Heart left ventricle (tissue), 16 donors: ENCODE data around the gene ORC6. TPM values are rescaled to one million over a fixed set of nuclear protein-coding genes. Genes with fewer than 3 reads are reported as not detected.

Experiments used
- ATAC-seq, 4 donors: fragments of 200-7000 bp; cut with Tn5 transposase; one replicate each; pipeline ENCODE4 v1.9.1; 2020 to 2022; ENCODE audit warnings: moderate library complexity in 4 of 4, mild to moderate bottlenecking in 3 of 4, moderate number of reproducible peaks in 1 of 4
- DNase-seq, 5 donors: peaks; one replicate each; pipeline ENCODE4 v3.0.0-alpha.2; 2020
- H3K27ac ChIP-seq, 12 donors: fragments of 200-600 bp; sonication (generic) in 4 of 12; one replicate each; pipeline versions ENCODE4 v1.5.0 to v1.8.0; 2016 to 2022; ENCODE audit warnings: mild to moderate bottlenecking in 2 of 12
- H3K27me3 ChIP-seq, 9 donors: fragments of 200-600 bp; sonication (generic) in 2 of 9; one replicate each; pipeline versions ENCODE4 v1.5.1 to v1.8.0; 2016 to 2022; ENCODE audit warnings: mild to moderate bottlenecking in 3 of 9
- H3K36me3 ChIP-seq, 9 donors: fragments of 200-600 bp; sonication (generic) in 2 of 9; one replicate each; pipeline versions ENCODE4 v1.5.0 to v1.8.0; 2018 to 2022; ENCODE audit warnings: mild to moderate bottlenecking in 2 of 9
- H3K4me1 ChIP-seq, 12 donors: fragments of 200-600 bp; sonication (generic) in 4 of 12; one replicate each; pipeline versions ENCODE4 v1.5.0 to v1.8.0; 2016 to 2022; ENCODE audit warnings: mild to moderate bottlenecking in 3 of 12
- H3K4me3 ChIP-seq, 12 donors: fragments of 200-600 bp; sonication (generic) in 4 of 12; one replicate each; pipeline versions ENCODE4 v1.5.0 to v1.8.0; 2017 to 2022; ENCODE audit warnings: mild to moderate bottlenecking in 9 of 12, moderate library complexity in 4 of 12
- H3K9me3 ChIP-seq, 12 donors: fragments of 200-600 bp; sonication (generic) in 4 of 12; one replicate each; pipeline versions ENCODE4 v1.5.0 to v1.8.0; 2016 to 2022; ENCODE audit warnings: mild to moderate bottlenecking in 1 of 12
- CTCF ChIP-seq, 12 donors: fragments of 200-600 bp; sonication (generic) in 4 of 12; IDR thresholded peaks; one replicate each; pipeline versions ENCODE4 v1.5.0 to v1.8.0; 2018 to 2022; ENCODE audit warnings: antibody characterized with exemption in 12 of 12, mild to moderate bottlenecking in 5 of 12
- POLR2A ChIP-seq, 2 donors: fragments of 450-650 bp; IDR thresholded peaks; one replicate each; pipeline ENCODE4 v1.6.1; 2017; ENCODE audit warnings: antibody characterized with exemption in 2 of 2, mild to moderate bottlenecking in 2 of 2, moderate library complexity in 2 of 2
- WGBS, 4 donors: extraction: QIAGEN DNeasy Blood & Tissue Kit in 2 of 4; methylation state at CpG; one replicate each; pipeline versions ENCODE4 v1.1.5 to v1.1.7; 2013 to 2018; 5-methylcytosine and 5-hydroxymethylcytosine counted together
- intact Hi-C, 10 donors: fragments of 100-400 bp; cut with DNase I; formaldehyde crosslinking; loops; one replicate each; pipeline versions ENCODE4 v1.11.1 to v1.14.2; 2022
- polyA plus RNA-seq, 2 donors: library from polyadenylated mRNA; stranded (reverse); fragments of 200-250 nt; gene quantifications; one replicate each; pipeline ENCODE4 v1.2.3, GENCODE V29; 2013
- total RNA-seq, 9 donors: library from RNA; depleted of rRNA in 2 of 9; stranded (reverse); fragments of >200 nt in 2 of 9; fragmentation: NEBNext Ultra II Directional in 3 of 9; extraction: Animal tissue kit (Norgen Biotek cat#: 25700) in 3 of 9; gene quantifications; one replicate each; pipeline versions ENCODE4 v1.1.0 to v1.2.4, GENCODE V29; 2016 to 2023
- donor health status: ischemic (EF 13 %, LVEDD 7.1; RV severe dilation, severe dysfunction).
- donor health status: healthy with polysubstance abuse.
- donor health status: DM: no; HTN: yes; CAD: no.
- donor health status: DM: no; HTN: no; CAD: no.
- donor health status: ischemic (EF 25% LVEDD 6.9; RV normal size, moderate dysfunction).
- donor health status: ischemic (EF 25% LVEDD 5.7; RV mildly dilated, moderate dysfunction).
- donor health status: healthy.
- donor health status: DM: yes; HTN: yes; CAD: no.
- donor health status: ischemic (EF 35%, LVEDD 5.7; RV mildly dilated, moderate dysfunction).
- donor health status: nonischemic (EF 11% LVEDD 7.7; RV severe dilation, severe dysfunction).
- donor health status: DM: yes; HTN: yes; CAD: no.
- donor health status: PGD.
- donor health status: ischemic (EF 29% LVEDD 5.4; RV normal size, mild dysfunction).
- donor health status: nonischemic (EF 23%, LVEDD 6.1; RV moderate dilation, normal function).

ORC6 gene
- total and polyA plus RNA-seq, 11 donors: 1.3 to 4.3 (median 2.5) TPM

- peaks cover 0 to 9% (median 0%) of the 10 kb centered on the region in 12 donors for H3K9me3 ChIP-seq
- no peaks in the 10 kb centered on the region for H3K27me3 ChIP-seq
- 85 to 92% (median 91%) methylated on average over 3 to 7 of the region's 7 CpGs for WGBS, 4 donors
- DNase-seq (no peak), ATAC-seq (no peak)
- intact Hi-C loops: no loop called here
- TF ChIP-seq CTCF (IDR thresholded peaks at IDR 0.05): no peak
- TF ChIP-seq POLR2A (IDR thresholded peaks at IDR 0.05): no peak
- H3K4me1 ChIP-seq: peaks cover 0 to 33% (median 16%) of the 10 kb centered on the region in 12 donors
- H3K4me3 ChIP-seq: no peak overlapping the region
- peak overlapping the region in 2 of 12 donors; percentile 13 to 84 for H3K27ac ChIP-seq
- peaks cover 0 to 79% (median 19%) of the 10 kb centered on the region in 9 donors for H3K36me3 ChIP-seq
Observed at GRCh38 chr16:46727184-46727583, 37.7 kb downstream of the ORC6 start.

GRCh38 chr16:46727630-46728029, 38.2 kb downstream of the ORC6 start:
- Histone ChIP-seq H3K27me3 (no peaks in the 10 kb centered on the region), H3K9me3 (peaks cover 0 to 9% (median 0%) of the 10 kb centered on the region in 12 donors), H3K36me3 (peaks cover 0 to 75% (median 19%) of the 10 kb centered on the region in 9 donors), H3K27ac (peak overlapping the region in 4 of 12 donors; percentile 33 to 84 (median 56)), H3K4me1 (peaks cover 0 to 38% (median 21%) of the 10 kb centered on the region in 12 donors), H3K4me3 (no peak overlapping the region)
- ATAC-seq (no peak), DNase-seq (peak in 1 of 5 donors; percentile 5)
- 84 to 91% (median 89%) methylated on average over 9 of the region's 9 CpGs for WGBS, 4 donors
- intact Hi-C loops: no loop called here
- no peak for TF ChIP-seq CTCF (IDR thresholded peaks at IDR 0.05)
- TF ChIP-seq POLR2A (IDR thresholded peaks at IDR 0.05): no peak

GRCh38 chr16:46728806-46729205, 39.3 kb downstream of the ORC6 start:
- DNase-seq (no peak), ATAC-seq (peak in 3 of 4 donors; percentile 10 to 25 (median 11))
- TF ChIP-seq POLR2A (IDR thresholded peaks at IDR 0.05): no peak
- TF ChIP-seq CTCF (IDR thresholded peaks at IDR 0.05): no peak
- 65 to 76% (median 69%) methylated on average over 14 of the region's 14 CpGs for WGBS, 4 donors
- peaks cover 0 to 69% (median 19%) of the 10 kb centered on the region in 9 donors for H3K36me3 ChIP-seq
- H3K9me3 ChIP-seq: peaks cover 0 to 9% (median 0%) of the 10 kb centered on the region in 12 donors
- H3K27ac ChIP-seq: peak overlapping the region in 9 of 12 donors; percentile 30 to 84 (median 50)
- intact Hi-C loops: no loop called here
- no peaks in the 10 kb centered on the region for H3K27me3 ChIP-seq
- peaks cover 0 to 49% (median 24%) of the 10 kb centered on the region in 12 donors for H3K4me1 ChIP-seq
- no peak overlapping the region for H3K4me3 ChIP-seq

- H3K27me3 ChIP-seq: no peaks in the 10 kb centered on the region
- peaks cover 0 to 68% (median 16%) of the 10 kb centered on the region in 9 donors for H3K36me3 ChIP-seq
- H3K4me3 ChIP-seq: no peak overlapping the region
- peaks cover 0 to 50% (median 24%) of the 10 kb centered on the region in 12 donors for H3K4me1 ChIP-seq
- WGBS, 4 donors: 78 to 84% (median 81%) methylated on average over 6 to 7 of the region's 7 CpGs
- intact Hi-C loops: no loop called here
- peak overlapping the region in 9 of 12 donors; percentile 30 to 84 (median 50) for H3K27ac ChIP-seq
- DNase-seq (peak in 1 of 5 donors; percentile 6), ATAC-seq (no peak)
- TF ChIP-seq CTCF (IDR thresholded peaks at IDR 0.05) (no peak), POLR2A (IDR thresholded peaks at IDR 0.05) (no peak)
- peaks cover 0 to 9% (median 0%) of the 10 kb centered on the region in 12 donors for H3K9me3 ChIP-seq
Observed at GRCh38 chr16:46729326-46729995, 40.0 kb downstream of the ORC6 start.
